ENCODE results near the gene CTDSPL. TPM values are rescaled to one million over a fixed set of nuclear protein-coding genes. Genes with fewer than 3 reads are reported as not detected.

CTDSPL gene
- total and polyA plus RNA-seq, 2 of the 13 experiments (the other 11 are each of a cell fraction or from before 2014, with no cell fraction given), result 26.1 to 142 TPM

GRCh38 chr3:37967260-37967881 is 105.7 kb downstream of the CTDSPL start (continued):
- TF ChIP-seq CTCF (CRISPR knock-in tag; IDR thresholded peaks at IDR 0.05) (peak; percentile 88), FOXP4 (CRISPR knock-in tag; IDR thresholded peaks at IDR 0.05) (no peak), ARID3A (IDR thresholded peaks at IDR 0.05; ENCODE audit: low read depth, low read length) (no peak), THAP8 (CRISPR knock-in tag; IDR thresholded peaks at IDR 0.05; ENCODE audit: borderline replicate concordance) (no peak), TCF7L2 (IDR thresholded peaks at IDR 0.05; ENCODE audit: low read depth, low read length) (no peak), ZBTB25 (CRISPR knock-in tag; IDR thresholded peaks at IDR 0.05) (no peak), HOXA9 (CRISPR knock-in tag; IDR thresholded peaks at IDR 0.05; ENCODE audit: borderline replicate concordance) (no peak), AGO2 (optimal IDR thresholded peaks at IDR 0.05; ENCODE audit: low read depth, low read length) (peak; percentile 39), SP2 (CRISPR knock-in tag; IDR thresholded peaks at IDR 0.05) (no peak), ZNF652 (CRISPR knock-in tag; IDR thresholded peaks at IDR 0.05; ENCODE audit: borderline replicate concordance, low read depth) (no peak), ZNF704 (CRISPR knock-in tag; IDR thresholded peaks at IDR 0.05; ENCODE audit: borderline replicate concordance) (no peak), GMEB2 (CRISPR knock-in tag; IDR thresholded peaks at IDR 0.05; ENCODE audit: low read depth) (no peak), ZSCAN30 (CRISPR knock-in tag; IDR thresholded peaks at IDR 0.05) (no peak), ZNF746 (CRISPR knock-in tag; IDR thresholded peaks at IDR 0.05) (no peak), RFX5 (IDR thresholded peaks at IDR 0.05; ENCODE audit: low read depth, low read length) (no peak), ZKSCAN5 (CRISPR knock-in tag; IDR thresholded peaks at IDR 0.05) (no peak), ZNF430 (CRISPR knock-in tag; IDR thresholded peaks at IDR 0.05) (no peak)

Measured in HepG2 (cell line).